HCT116 (cell line): ENCODE measurements around the gene SLCO2B1. TPM values are rescaled to one million over a fixed set of nuclear protein-coding genes. Genes with fewer than 3 reads are reported as not detected.

Experiments used
- ATAC-seq: fragments of 200-7000 bp; cut with Tn5 transposase; 2 replicates; pipeline ENCODE4 v1.9.1; 2020; ENCODE audit warnings: mild to moderate bottlenecking, moderate library complexity
- BruUV-seq: library from RNA; stranded (reverse); fragments of 400-500 nt; replicated peaks from 2 replicates; lab custom pipeline; 2021; lab: Mats Ljungman, UMichigan
- CTCF ChIA-PET: fragments of 300-600 bp; sonication (Branson Sonifier 250); formaldehyde crosslinking; loops from one replicate; lab custom pipeline; 2021; ENCODE audit warnings: antibody characterized with exemption; lab: Charles Lee
- POLR2A ChIA-PET: fragments of 300-600, 350-600 bp; sonication (Branson Sonifier 250); formaldehyde crosslinking; loops from one replicate; lab custom pipeline; 2021; ENCODE audit warnings: antibody characterized with exemption; lab: Charles Lee
- RAD21 ChIA-PET, 2 experiments: fragments of 300-600 bp; sonication (Branson Sonifier 250); formaldehyde crosslinking; loops; one replicate each; lab custom pipeline; 2023; ENCODE audit warnings: low total read pairs in 2 of 2; ENCODE audit not compliant: uncharacterized antibody in 2 of 2, unreplicated experiment in 2 of 2, low non-redundant PET in 1 of 2; lab: Charles Lee
- DNase-seq: peaks from one replicate; pipeline ENCODE4 v3.0.0-alpha.2; 2010; ENCODE audit warnings: low read depth, low spot score
- H2AFZ ChIP-seq: fragments of 200-600 bp; shearing (Covaris generic), sonication (generic); 2 replicates; pipeline ENCODE4 v1.6.1; 2017; ENCODE audit warnings: low read depth, mixed run types, mixed read lengths, antibody characterized with exemption, low read length; ENCODE audit not compliant: poor library complexity, severe bottlenecking
- H3K27ac ChIP-seq: 2 replicates; pipeline ENCODE4 v1.5.1; 2012; ENCODE audit warnings: low read depth, low read length
- H3K27me3 ChIP-seq: fragments of 200-600 bp; sonication (generic); 2 replicates; pipeline ENCODE4 v1.6.1; 2016; ENCODE audit warnings: mixed run types, low read length, mixed read lengths; ENCODE audit not compliant: insufficient read depth
- H3K36me3 ChIP-seq, 2 experiments: fragments of 200-500 bp in 1 of 2; fragments of 200-600 bp in 1 of 2; sonication (Bioruptor generic) in 1 of 2; sonication (generic) in 1 of 2; 2 replicates each; pipeline versions ENCODE4 v1.5.1 to v1.6.1; 2014 to 2016; ENCODE audit warnings: low read length in 2 of 2, inconsistent platforms in 1 of 2, mixed read lengths in 1 of 2, mixed run types in 1 of 2; ENCODE audit not compliant: insufficient read depth in 2 of 2, control insufficient read depth in 1 of 2
- H3K4me1 ChIP-seq, 2 experiments: fragments of 200-600 bp in 1 of 2; sonication (generic) in 1 of 2; 2 replicates each; pipeline versions ENCODE4 v1.5.1 to v1.6.1; 2012 to 2017; ENCODE audit warnings: low read length in 2 of 2, inconsistent platforms in 1 of 2, mild to moderate bottlenecking in 1 of 2, mixed read lengths in 1 of 2, mixed run types in 1 of 2, moderate library complexity in 1 of 2; ENCODE audit not compliant: insufficient read depth in 2 of 2, control insufficient read depth in 1 of 2
- H3K4me2 ChIP-seq: fragments of 200-600 bp; sonication (generic); 2 replicates; pipeline ENCODE4 v1.6.1; 2017; ENCODE audit warnings: mixed run types, low read length, mixed read lengths
- H3K4me3 ChIP-seq, 2 experiments: fragments of 200-600 bp in 1 of 2; sonication (generic) in 1 of 2; replicated peaks in 1 of 2; 2 replicates each; pipeline ENCODE4 v1.5.1; 2011 to 2016; ENCODE audit warnings: low read length in 2 of 2, control low read depth in 1 of 2, low read depth in 1 of 2, mild to moderate bottlenecking in 1 of 2, mixed read lengths in 1 of 2, mixed run types in 1 of 2
- H3K79me2 ChIP-seq: fragments of 200-600 bp; sonication (generic); 2 replicates; pipeline ENCODE4 v1.6.1; 2017; ENCODE audit warnings: mild to moderate bottlenecking, mixed run types, low read length, moderate library complexity, mixed read lengths; ENCODE audit not compliant: insufficient read depth
- H3K9ac ChIP-seq: fragments of 200-600 bp; sonication (generic); 2 replicates; pipeline ENCODE4 v1.6.1; 2016; ENCODE audit warnings: low read length, mixed read lengths
- H3K9me2 ChIP-seq: fragments of 200-600 bp; sonication (generic), shearing (Covaris generic); 2 replicates; pipeline ENCODE4 v1.6.1; 2017; ENCODE audit warnings: mixed run types, mild to moderate bottlenecking, moderate library complexity; ENCODE audit not compliant: insufficient read depth
- H3K9me3 ChIP-seq, 2 experiments: fragments of 200-500 bp in 1 of 2; fragments of 200-600 bp in 1 of 2; sonication (Bioruptor generic) in 1 of 2; sonication (generic) in 1 of 2; 2 replicates each; pipeline ENCODE4 v1.6.1; 2014 to 2017; ENCODE audit warnings: low read length in 2 of 2, mixed read lengths in 2 of 2, inconsistent platforms in 1 of 2, low read depth in 1 of 2, mild to moderate bottlenecking in 1 of 2, mixed run types in 1 of 2, moderate library complexity in 1 of 2; ENCODE audit not compliant: control insufficient read depth in 1 of 2, insufficient read depth in 1 of 2
- H4K20me1 ChIP-seq: fragments of 200-600 bp; sonication (generic), shearing (Covaris generic); 2 replicates; pipeline ENCODE4 v1.6.1; 2017; ENCODE audit warnings: mixed run types, mild to moderate bottlenecking, moderate library complexity; ENCODE audit not compliant: insufficient read depth
- CBX3 ChIP-seq: IDR thresholded peaks from 2 replicates; pipeline ENCODE4 v1.6.1; 2012; ENCODE audit warnings: low read depth
- CEBPB ChIP-seq: IDR thresholded peaks from 2 replicates; pipeline ENCODE4 v1.6.1; 2012; ENCODE audit warnings: low read depth
- CTCF ChIP-seq, 3 experiments: fragments of 200-600 bp in 1 of 3; sonication (generic) in 1 of 3; IDR thresholded peaks in 2 of 3; conservative IDR thresholded peaks in 1 of 3; 2 replicates each; pipeline ENCODE4 v1.5.1; 2012 to 2017; ENCODE audit warnings: low read depth in 2 of 3, low read length in 2 of 3, antibody characterized with exemption in 1 of 3, borderline replicate concordance in 1 of 3, control low read depth in 1 of 3, mild to moderate bottlenecking in 1 of 3, mixed read lengths in 1 of 3, mixed run types in 1 of 3, moderate library complexity in 1 of 3; ENCODE audit not compliant: insufficient read depth in 1 of 3
- EGR1 ChIP-seq: IDR thresholded peaks from 2 replicates; pipeline ENCODE4 v1.6.1; 2012; ENCODE audit warnings: low read depth
- ELF1 ChIP-seq: IDR thresholded peaks from 2 replicates; pipeline ENCODE4 v1.6.1; 2012; ENCODE audit warnings: low read depth, borderline replicate concordance
- EZH2 ChIP-seq: fragments of 200-600 bp; sonication (generic); IDR thresholded peaks from 2 replicates; pipeline ENCODE4 v1.6.1; 2017; ENCODE audit warnings: antibody characterized with exemption, mixed run types
- EZH2phosphoT487 ChIP-seq: fragments of 200-600 bp; IDR thresholded peaks from 2 replicates; pipeline ENCODE4 v1.6.1; 2018; ENCODE audit warnings: antibody characterized with exemption, borderline replicate concordance
- JUND ChIP-seq: IDR thresholded peaks from 2 replicates; pipeline ENCODE4 v1.6.1; 2012
- MAX ChIP-seq: IDR thresholded peaks from 2 replicates; pipeline ENCODE4 v1.6.1; 2012
- POLR2AphosphoS5 ChIP-seq: IDR thresholded peaks from 2 replicates; pipeline ENCODE4 v1.6.1; 2011; ENCODE audit warnings: mild to moderate bottlenecking, low read depth, low read length, moderate library complexity
- RAD21 ChIP-seq: IDR thresholded peaks from 2 replicates; pipeline ENCODE4 v1.6.1; 2012; ENCODE audit warnings: low read depth, mild to moderate bottlenecking
- REST ChIP-seq: IDR thresholded peaks from 2 replicates; pipeline ENCODE4 v1.6.1; 2012; ENCODE audit warnings: low read depth
- SIN3A ChIP-seq: IDR thresholded peaks from 2 replicates; pipeline ENCODE4 v1.6.1; 2012; ENCODE audit warnings: low read depth
- SP1 ChIP-seq: IDR thresholded peaks from 2 replicates; pipeline ENCODE4 v1.6.1; 2012; ENCODE audit warnings: low read depth
- SRF ChIP-seq: IDR thresholded peaks from 2 replicates; pipeline ENCODE4 v1.6.1; 2012; ENCODE audit warnings: low read depth
- TCF7L2 ChIP-seq: IDR thresholded peaks from 2 replicates; pipeline ENCODE4 v1.7.0; 2011; ENCODE audit warnings: borderline replicate concordance, inconsistent platforms; ENCODE audit not compliant: insufficient read depth, insufficient read length; ENCODE audit errors: extremely low read depth
- YY1 ChIP-seq: IDR thresholded peaks from 2 replicates; pipeline ENCODE4 v1.6.1; 2011; ENCODE audit warnings: low read length, low read depth, moderate library complexity, mild to moderate bottlenecking; ENCODE audit not compliant: insufficient replicate concordance; ENCODE audit errors: extremely low read depth
- ZFX ChIP-seq: fragments of 450-650 bp; IDR thresholded peaks from 2 replicates; pipeline ENCODE4 v1.6.1; 2017
- ZNF274 ChIP-seq: fragments of 200-500 bp; sonication (Bioruptor generic); IDR thresholded peaks from 2 replicates; pipeline ENCODE4 v1.6.1; 2014; ENCODE audit warnings: mild to moderate bottlenecking, low read depth, low read length, inconsistent platforms
- intact Hi-C: fragments of 100-400 bp; cut with micrococcal nuclease; formaldehyde crosslinking; loops from 2 replicates; pipeline ENCODE4 v1.10.0; 2022
- total RNA-seq: library from RNA; stranded (reverse); gene quantifications from one replicate; pipeline ENCODE4 v1.2.1, GENCODE V29; 2021; ENCODE audit not compliant: unreplicated experiment

SLCO2B1 gene
- total RNA-seq, 1 experiment from 2014 or later = 0.81 TPM

- CTCF ChIA-PET = interaction anchor here (0.6 to 1.5 kb wide), 4 partner anchors 8 to 90 kb away, joined by 3 read pairs; partner anchors contain the start of gene SLCO2B1
- ATAC-seq = no peak
- Histone ChIP-seq H3K9me2 (no peaks in the 10 kb centered on the region), H3K9me3 (no peaks in the 10 kb centered on the region), H3K27me3 (0 out of 2 replicates have a peak, but pooled peaks cover 4% of the 10 kb centered on the region), H3K4me2 (no peak overlapping the region), H3K4me3 (no peak overlapping the region), H3K9ac (no peak overlapping the region), H3K27ac (no peak overlapping the region), H3K79me2 (no peaks in the 10 kb centered on the region), H3K36me3 (no peaks in the 10 kb centered on the region), H2AFZ (no peak overlapping the region), H3K4me1 (peaks cover 0 to 10% of the 10 kb centered on the region in 2 experiments; a peak in 2 of 4 replicates), H4K20me1 (no peaks in the 10 kb centered on the region)
- RAD21 ChIA-PET = no interaction called here
- POLR2A ChIA-PET = no interaction called here
- DNase-seq = no peak
- BruUV-seq = no TSS peak
- TF ChIP-seq CTCF (IDR thresholded peaks at IDR 0.05 in 2 of 3, conservative IDR thresholded peaks at IDR 0.05 in 1 of 3; ENCODE audit: borderline replicate concordance in 1 of 3, insufficient read depth in 1 of 3, low read depth in 2 of 3, low read length in 2 of 3) = no peak
- TF ChIP-seq POLR2AphosphoS5 = no peak
- no peak for TF ChIP-seq REST
- no peak for TF ChIP-seq EZH2phosphoT487
- TF ChIP-seq ELF1 = no peak
- no peak for TF ChIP-seq CBX3
- TF ChIP-seq YY1 = no peak
- no peak for TF ChIP-seq TCF7L2
- TF ChIP-seq ZNF274 = no peak
- no peak for TF ChIP-seq CEBPB
- TF ChIP-seq JUND = no peak
- no peak for TF ChIP-seq SRF
- TF ChIP-seq RAD21 = no peak
- TF ChIP-seq EZH2 = no peak
- TF ChIP-seq SP1 = no peak
- no peak for TF ChIP-seq MAX
- no peak for TF ChIP-seq EGR1
- TF ChIP-seq SIN3A = no peak
- no peak for TF ChIP-seq ZFX
- intact Hi-C loops = no loop called here
Observed at GRCh38 chr11:75158696-75159150, 7.8 kb downstream of the SLCO2B1 start.
